Measurements from ENCODE around the gene CIB1.
A peak's percentile ranks its signal among the peaks of the same experiment; 100 is the strongest.

Gene CIB1

DNA sequence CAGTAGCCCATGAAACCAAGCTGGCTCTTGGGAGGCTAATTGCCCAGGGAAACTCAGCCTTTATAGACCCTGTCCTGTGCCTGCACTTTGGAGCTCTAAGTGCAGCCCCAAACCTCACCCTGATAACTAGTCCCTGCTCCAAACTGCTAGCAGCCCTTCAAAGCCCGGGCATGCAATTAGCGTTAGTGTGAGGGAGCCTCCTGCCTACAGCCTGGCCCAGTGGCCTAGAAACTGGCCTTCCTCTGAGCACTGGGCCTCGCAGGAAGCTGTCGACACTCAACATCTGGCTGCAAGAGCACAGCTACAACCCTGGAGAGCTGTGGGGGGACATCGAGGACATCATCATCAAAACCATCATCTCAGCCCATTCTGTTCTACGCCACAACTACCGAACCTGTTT lies 24.0 kb upstream of the CIB1 start:
- H3K4me3 ChIP-seq (replicated peaks; ENCODE audit: insufficient read depth, low read length) = no peak overlapping the region
- no peaks in the 10 kb centered on the region for H3K27me3 ChIP-seq (ENCODE audit: insufficient read depth, poor library complexity, severe bottlenecking)
- no peak overlapping the region for H3K27ac ChIP-seq (replicated peaks)
- no peak for TF ChIP-seq POLR2AphosphoS5 (IDR thresholded peaks at IDR 0.05; ENCODE audit: low read depth)
- TF ChIP-seq, protein P1, sequence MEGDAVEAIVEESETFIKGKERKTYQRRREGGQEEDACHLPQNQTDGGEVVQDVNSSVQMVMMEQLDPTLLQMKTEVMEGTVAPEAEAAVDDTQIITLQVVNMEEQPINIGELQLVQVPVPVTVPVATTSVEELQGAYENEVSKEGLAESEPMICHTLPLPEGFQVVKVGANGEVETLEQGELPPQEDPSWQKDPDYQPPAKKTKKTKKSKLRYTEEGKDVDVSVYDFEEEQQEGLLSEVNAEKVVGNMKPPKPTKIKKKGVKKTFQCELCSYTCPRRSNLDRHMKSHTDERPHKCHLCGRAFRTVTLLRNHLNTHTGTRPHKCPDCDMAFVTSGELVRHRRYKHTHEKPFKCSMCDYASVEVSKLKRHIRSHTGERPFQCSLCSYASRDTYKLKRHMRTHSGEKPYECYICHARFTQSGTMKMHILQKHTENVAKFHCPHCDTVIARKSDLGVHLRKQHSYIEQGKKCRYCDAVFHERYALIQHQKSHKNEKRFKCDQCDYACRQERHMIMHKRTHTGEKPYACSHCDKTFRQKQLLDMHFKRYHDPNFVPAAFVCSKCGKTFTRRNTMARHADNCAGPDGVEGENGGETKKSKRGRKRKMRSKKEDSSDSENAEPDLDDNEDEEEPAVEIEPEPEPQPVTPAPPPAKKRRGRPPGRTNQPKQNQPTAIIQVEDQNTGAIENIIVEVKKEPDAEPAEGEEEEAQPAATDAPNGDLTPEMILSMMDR (IDR thresholded peaks at IDR 0.05; ENCODE audit: insufficient read depth, low read length) = no peak
- peak in 1 of 2 experiments; percentile 6 for DNase-seq (ENCODE audit: low read depth in 1 of 2, low spot score in 1 of 2)

DNA sequence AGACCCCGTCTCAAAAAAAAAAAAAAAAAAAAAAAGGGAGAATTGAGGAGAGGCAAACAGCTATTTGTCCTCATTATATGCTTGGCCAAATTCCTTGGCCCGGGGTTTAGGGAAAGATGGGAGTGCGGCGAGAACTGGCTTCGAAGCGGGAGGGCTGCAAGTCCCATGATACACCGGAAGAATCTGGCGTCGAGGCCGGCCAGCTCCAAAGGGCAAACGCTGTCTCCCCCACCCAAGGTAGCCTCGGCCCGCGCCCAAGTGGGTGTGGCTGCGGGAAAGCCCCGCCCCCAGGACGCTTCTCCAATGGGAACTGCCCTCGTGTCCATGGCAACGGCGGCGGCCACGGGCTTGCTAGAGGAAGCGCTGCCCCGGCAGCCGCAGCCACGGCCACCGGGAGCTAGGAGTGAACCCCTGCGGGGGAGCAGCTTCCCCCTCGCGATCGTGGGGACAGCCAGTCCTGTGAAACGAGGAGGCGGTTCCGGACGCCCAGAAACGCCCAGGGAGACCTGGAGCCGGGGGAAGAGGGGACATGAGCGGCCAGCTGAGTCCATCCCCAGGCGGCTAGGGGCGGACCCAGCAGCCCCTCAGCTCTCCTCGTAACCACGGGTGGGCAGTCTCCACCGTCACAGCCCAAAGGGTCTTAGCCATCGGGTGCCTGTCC lies 15.6 kb upstream of the CIB1 start, which contains the start of gene TTLL13:
TSS of gene TTLL13 (plus strand) at position 354 of the 661 bp plus-strand sequence. CDS start 1,075 bp downstream, outside the sequence.
- DNase-seq (ENCODE audit: low read depth in 1 of 2, low spot score in 1 of 2) = peak; percentile 91 to 93
- Histone ChIP-seq H3K4me3 (replicated peaks; ENCODE audit: insufficient read depth, low read length) (peak within 1 kb of the TSS; percentile 43), H3K27me3 (ENCODE audit: insufficient read depth, poor library complexity, severe bottlenecking) (no peaks in the 10 kb centered on the region), H3K27ac (replicated peaks) (no peak within 1 kb of the TSS)
- TF ChIP-seq, protein P1 (IDR thresholded peaks at IDR 0.05; ENCODE audit: insufficient read depth, low read length) = no peak
- TF ChIP-seq SPI1 (IDR thresholded peaks at IDR 0.05; ENCODE audit: borderline replicate concordance, low read depth) = peak; percentile 59; the same call in 1 of the 2 replicates

DNA sequence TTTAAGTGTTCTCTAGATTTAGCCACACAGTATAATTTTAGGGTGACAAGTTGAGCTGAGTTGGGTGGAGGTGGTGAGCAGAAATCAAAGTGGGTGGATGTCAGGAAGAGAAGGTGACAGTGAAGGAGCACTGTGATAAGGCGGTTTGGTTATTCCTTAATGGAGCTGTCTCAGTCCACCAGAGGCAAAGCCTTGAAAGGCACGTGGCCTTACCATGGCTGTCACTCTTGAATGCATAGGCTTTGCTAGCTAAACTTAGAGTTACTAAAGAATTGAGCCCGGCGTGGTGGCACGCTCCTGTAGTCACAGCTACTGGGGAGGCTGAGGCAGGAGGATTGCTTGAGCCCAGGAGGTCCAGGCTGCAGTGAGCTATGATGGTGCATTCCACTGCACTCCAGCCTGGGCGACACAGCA lies 15.1 kb upstream of the CIB1 start:
- TF ChIP-seq, protein P2, sequence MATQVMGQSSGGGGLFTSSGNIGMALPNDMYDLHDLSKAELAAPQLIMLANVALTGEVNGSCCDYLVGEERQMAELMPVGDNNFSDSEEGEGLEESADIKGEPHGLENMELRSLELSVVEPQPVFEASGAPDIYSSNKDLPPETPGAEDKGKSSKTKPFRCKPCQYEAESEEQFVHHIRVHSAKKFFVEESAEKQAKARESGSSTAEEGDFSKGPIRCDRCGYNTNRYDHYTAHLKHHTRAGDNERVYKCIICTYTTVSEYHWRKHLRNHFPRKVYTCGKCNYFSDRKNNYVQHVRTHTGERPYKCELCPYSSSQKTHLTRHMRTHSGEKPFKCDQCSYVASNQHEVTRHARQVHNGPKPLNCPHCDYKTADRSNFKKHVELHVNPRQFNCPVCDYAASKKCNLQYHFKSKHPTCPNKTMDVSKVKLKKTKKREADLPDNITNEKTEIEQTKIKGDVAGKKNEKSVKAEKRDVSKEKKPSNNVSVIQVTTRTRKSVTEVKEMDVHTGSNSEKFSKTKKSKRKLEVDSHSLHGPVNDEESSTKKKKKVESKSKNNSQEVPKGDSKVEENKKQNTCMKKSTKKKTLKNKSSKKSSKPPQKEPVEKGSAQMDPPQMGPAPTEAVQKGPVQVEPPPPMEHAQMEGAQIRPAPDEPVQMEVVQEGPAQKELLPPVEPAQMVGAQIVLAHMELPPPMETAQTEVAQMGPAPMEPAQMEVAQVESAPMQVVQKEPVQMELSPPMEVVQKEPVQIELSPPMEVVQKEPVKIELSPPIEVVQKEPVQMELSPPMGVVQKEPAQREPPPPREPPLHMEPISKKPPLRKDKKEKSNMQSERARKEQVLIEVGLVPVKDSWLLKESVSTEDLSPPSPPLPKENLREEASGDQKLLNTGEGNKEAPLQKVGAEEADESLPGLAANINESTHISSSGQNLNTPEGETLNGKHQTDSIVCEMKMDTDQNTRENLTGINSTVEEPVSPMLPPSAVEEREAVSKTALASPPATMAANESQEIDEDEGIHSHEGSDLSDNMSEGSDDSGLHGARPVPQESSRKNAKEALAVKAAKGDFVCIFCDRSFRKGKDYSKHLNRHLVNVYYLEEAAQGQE (IDR thresholded peaks at IDR 0.05; ENCODE audit: insufficient replicate concordance, low read depth) = no peak
- TF ChIP-seq, protein P1 (IDR thresholded peaks at IDR 0.05; ENCODE audit: insufficient read depth, low read length) = no peak
- no peak for TF ChIP-seq GABPA (IDR thresholded peaks at IDR 0.05; ENCODE audit: low read depth)
- no peak for TF ChIP-seq POLR2AphosphoS5 (IDR thresholded peaks at IDR 0.05; ENCODE audit: low read depth)
- no peak for TF ChIP-seq SPI1 (IDR thresholded peaks at IDR 0.05; ENCODE audit: borderline replicate concordance, low read depth)
- no peak overlapping the region for H3K27ac ChIP-seq (replicated peaks)
- no peaks in the 10 kb centered on the region for H3K27me3 ChIP-seq (ENCODE audit: insufficient read depth, poor library complexity, severe bottlenecking)
- no peak for DNase-seq (ENCODE audit: low read depth in 1 of 2, low spot score in 1 of 2)
- no peak overlapping the region; the same call in 1 of the 2 replicates for H3K4me3 ChIP-seq (replicated peaks; ENCODE audit: insufficient read depth, low read length)

DNA sequence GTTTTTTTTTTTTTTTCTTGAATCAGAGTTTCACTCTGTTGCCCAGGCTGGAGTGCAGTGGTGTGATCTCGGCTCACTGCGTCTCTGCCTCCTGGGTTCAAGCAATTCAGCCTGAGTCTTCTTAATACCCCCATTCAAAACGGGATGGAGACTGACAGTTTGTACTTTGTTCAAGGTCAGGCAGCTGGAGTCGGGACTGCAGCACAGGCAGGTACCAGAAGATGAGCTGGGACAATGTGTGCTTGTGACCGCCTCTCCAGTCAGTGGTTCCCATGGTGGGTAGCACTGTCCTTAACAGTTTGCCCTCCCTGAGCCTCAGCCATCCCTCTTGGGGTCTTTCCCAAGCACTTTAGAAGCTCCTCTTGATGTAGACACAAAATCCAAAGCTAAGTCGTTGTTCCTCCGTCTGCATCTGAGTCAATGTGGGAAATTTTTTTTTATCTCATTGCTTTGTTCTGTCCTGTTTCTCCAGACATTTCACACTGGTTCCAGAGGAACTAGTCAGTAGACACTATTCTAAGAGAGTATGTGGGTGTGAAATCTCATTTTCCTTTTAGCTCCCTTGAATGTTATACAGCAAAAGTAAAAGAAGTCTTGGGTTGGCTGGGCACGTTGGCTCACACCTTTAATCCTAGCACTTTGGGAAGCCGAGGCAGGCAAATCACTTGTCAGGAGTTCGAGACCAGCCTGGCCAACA lies 10.3 kb upstream of the CIB1 start:
- no peaks in the 10 kb centered on the region for H3K27me3 ChIP-seq (ENCODE audit: insufficient read depth, poor library complexity, severe bottlenecking)
- no peak overlapping the region for H3K27ac ChIP-seq (replicated peaks)
- DNase-seq (ENCODE audit: low read depth in 1 of 2, low spot score in 1 of 2) = no peak
- TF ChIP-seq GABPA (IDR thresholded peaks at IDR 0.05; ENCODE audit: low read depth) = no peak
- TF ChIP-seq SPI1 (IDR thresholded peaks at IDR 0.05; ENCODE audit: borderline replicate concordance, low read depth) = no peak
- TF ChIP-seq, protein P2 (IDR thresholded peaks at IDR 0.05; ENCODE audit: insufficient replicate concordance, low read depth) = no peak
- TF ChIP-seq, protein P1 (IDR thresholded peaks at IDR 0.05; ENCODE audit: insufficient read depth, low read length) = no peak
- TF ChIP-seq POLR2AphosphoS5 (IDR thresholded peaks at IDR 0.05; ENCODE audit: low read depth) = no peak
- no peak overlapping the region for H3K4me3 ChIP-seq (replicated peaks; ENCODE audit: insufficient read depth, low read length)
